ENCODE results near the gene PNPLA2. TPM values are rescaled to one million over a fixed set of nuclear protein-coding genes. Genes with fewer than 3 reads are reported as not detected.

PNPLA2 gene
- total RNA-seq, 4 donors from 2014 or later = 39.7 to 79.4 (median 58.9) TPM

DNA sequence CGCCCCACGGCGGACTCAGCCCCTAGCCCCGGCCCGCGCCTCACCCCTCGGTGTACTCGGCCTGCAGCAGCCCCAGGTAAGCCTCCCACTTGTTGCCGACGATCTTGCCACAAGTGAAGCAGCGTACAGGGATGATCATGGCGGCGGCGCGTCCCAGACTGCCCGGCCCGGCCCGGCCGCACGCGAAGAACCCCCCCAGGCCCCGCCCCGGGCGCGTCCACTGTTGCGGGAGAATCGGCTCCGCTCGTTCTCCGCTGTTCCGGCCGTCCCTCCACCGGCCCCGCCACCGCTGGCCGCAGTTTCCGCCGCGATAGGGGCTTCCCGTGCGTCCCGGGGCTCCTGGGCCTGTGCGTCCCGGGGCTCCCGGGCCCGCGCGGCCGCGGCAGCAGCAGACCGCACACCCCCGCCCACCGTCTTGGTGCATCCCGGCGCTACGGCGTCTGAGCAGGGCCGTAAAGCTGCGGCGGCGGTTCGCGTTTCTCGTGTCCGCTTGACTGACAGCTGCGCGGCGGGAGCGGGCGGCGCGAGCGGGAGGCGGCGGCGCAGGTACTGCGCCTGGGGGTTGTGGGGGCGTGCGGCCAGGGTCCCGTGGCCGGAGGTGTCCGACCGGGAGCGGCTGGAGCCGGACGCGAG, 23.8 kb downstream of the PNPLA2 start, which contains the start of the genes POLR2L and TSPAN4:
Gene POLR2L, minus strand, starts transcription at position 160 of the 633 bp plus-strand sequence. Its CDS starts 21 bp downstream, at position 139.
Gene TSPAN4, plus strand, starts transcription at position 483 of the 633 bp plus-strand sequence. CDS start 7,453 bp downstream, outside the sequence.
- peak; percentile 46 for ATAC-seq
- no CpG with 5 or more reads among the region's 87 CpGs for WGBS, 2 donors (ENCODE audit: low coverage in 1 of 2)
- H3K27me3 ChIP-seq = no peaks in the 10 kb centered on the region
- H3K36me3 ChIP-seq = peaks cover 0 to 39% of the 10 kb centered on the region in 2 donors
- TF ChIP-seq, protein P1, sequence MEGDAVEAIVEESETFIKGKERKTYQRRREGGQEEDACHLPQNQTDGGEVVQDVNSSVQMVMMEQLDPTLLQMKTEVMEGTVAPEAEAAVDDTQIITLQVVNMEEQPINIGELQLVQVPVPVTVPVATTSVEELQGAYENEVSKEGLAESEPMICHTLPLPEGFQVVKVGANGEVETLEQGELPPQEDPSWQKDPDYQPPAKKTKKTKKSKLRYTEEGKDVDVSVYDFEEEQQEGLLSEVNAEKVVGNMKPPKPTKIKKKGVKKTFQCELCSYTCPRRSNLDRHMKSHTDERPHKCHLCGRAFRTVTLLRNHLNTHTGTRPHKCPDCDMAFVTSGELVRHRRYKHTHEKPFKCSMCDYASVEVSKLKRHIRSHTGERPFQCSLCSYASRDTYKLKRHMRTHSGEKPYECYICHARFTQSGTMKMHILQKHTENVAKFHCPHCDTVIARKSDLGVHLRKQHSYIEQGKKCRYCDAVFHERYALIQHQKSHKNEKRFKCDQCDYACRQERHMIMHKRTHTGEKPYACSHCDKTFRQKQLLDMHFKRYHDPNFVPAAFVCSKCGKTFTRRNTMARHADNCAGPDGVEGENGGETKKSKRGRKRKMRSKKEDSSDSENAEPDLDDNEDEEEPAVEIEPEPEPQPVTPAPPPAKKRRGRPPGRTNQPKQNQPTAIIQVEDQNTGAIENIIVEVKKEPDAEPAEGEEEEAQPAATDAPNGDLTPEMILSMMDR (IDR thresholded peaks at IDR 0.05) = peak in 3 of 4 experiments; percentile 12 to 28 (median 26)
- TF ChIP-seq POLR2AphosphoS5 (IDR thresholded peaks at IDR 0.05) (peak; percentile 83), EP300 (IDR thresholded peaks at IDR 0.05) (no peak), POLR2A (IDR thresholded peaks at IDR 0.05) (peak; percentile 84 to 87)
- H3K4me1 ChIP-seq = peaks cover 6 to 88% (median 25%) of the 10 kb centered on the region in 3 donors
- H3K27ac ChIP-seq = peak within 1 kb of the TSS; percentile 79 to 98 (median 93)
- H3K4me3 ChIP-seq = peak within 1 kb of the TSS; percentile 91 to 100
- no peaks in the 10 kb centered on the region for H3K9me3 ChIP-seq

DNA sequence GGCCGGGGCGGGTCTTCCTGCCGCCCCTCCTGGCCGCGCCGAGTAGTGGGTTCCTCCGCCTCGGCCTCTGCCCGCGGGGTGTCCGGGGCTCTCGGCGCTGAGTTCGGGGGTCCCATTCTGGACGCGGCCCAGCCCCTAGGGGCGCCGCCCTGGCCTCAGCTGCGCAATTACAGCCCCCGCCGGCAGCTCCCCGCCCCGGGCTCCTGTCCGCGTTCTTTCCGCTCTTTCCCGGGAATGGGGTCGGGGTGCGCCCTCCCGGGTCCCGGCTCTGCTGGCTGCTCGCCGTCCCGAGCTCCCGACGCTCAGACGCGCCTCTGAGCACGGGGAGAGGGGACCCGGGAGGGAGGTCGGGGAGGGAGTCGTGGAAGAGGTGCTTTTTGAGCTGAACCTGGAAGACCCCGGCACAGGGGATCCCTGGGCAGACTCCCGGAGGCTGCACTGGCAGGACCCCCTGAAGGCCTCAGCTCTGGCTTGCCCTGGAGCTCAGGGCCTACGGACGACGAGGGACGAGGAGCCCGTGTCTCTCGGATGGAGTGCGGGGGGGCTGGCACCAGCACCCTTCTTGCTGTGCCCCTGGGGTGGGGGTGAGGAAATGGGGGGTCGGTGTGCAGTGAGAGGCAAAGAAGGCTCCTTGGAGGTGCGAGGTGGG, 24.5 kb downstream of the PNPLA2 start:
- peak overlapping the region; percentile 91 to 100 for H3K4me3 ChIP-seq
- peak overlapping the region; percentile 79 to 98 (median 93) for H3K27ac ChIP-seq
- peaks cover 6% of the 10 kb centered on the region for H3K27me3 ChIP-seq
- no peak for ATAC-seq
- peaks cover 0 to 38% of the 10 kb centered on the region in 2 donors for H3K36me3 ChIP-seq
- TF ChIP-seq, protein P1 (IDR thresholded peaks at IDR 0.05) = peak in 2 of 4 experiments; percentile 1 to 15
- TF ChIP-seq POLR2A (IDR thresholded peaks at IDR 0.05) = no peak
- TF ChIP-seq POLR2AphosphoS5 (IDR thresholded peaks at IDR 0.05) = no peak
- 0% methylated on average over 2 of the region's 53 CpGs; no CpG with 5 or more reads in 1 of the 2 donors for WGBS, 2 donors (ENCODE audit: low coverage in 1 of 2)
- no peaks in the 10 kb centered on the region for H3K9me3 ChIP-seq
- H3K4me1 ChIP-seq = peaks cover 6 to 88% (median 31%) of the 10 kb centered on the region in 3 donors

DNA sequence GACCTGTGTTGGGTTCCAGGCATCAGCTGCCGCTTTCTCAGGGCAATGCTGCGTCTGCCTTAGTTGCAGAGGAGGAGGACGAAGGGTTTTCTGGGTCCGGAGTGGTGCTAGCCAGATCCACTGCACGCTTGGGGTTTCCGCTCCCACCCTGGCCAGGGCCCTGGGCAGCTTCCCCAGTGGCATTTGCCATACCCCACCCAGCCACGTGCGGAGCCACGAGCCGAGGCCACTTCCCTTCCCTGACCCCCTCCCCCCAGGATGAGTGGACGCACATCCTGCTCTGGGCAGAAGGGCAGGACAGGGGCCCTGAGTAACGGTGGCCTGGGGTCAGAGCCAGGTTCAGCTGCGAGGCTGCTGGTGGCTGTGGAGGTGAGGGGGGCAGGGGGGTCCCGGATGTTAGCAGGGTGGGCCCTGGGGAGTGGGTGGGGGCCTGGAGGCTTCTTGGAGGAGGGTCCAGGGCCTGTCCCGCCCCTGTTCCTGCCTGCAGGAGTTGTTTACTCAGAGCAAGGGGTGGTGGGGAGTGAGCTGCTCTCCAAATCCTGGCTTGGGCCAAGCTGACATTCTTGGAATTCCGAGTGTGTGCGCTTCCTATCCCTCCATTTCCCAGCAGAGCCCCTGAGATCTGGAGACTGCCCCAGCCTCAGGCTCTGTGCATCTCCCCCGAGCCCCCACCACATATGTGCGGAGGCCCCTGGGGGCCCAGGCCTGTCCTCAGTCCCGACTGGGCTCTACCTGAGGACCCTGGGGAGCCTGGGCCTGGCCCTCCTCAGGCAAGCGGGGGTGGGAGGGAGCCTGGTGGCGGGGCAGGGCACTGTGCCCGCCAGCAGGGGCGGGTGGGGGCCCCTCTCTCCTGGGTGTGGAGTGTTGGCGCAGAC, 25.3 kb downstream of the PNPLA2 start:
- ATAC-seq = peak; percentile 77
- Histone ChIP-seq H3K27me3 (peaks cover 14% of the 10 kb centered on the region), H3K36me3 (peaks cover 0 to 29% of the 10 kb centered on the region in 2 donors), H3K9me3 (no peaks in the 10 kb centered on the region), H3K4me3 (peak overlapping the region; percentile 91 to 100), H3K4me1 (peaks cover 6 to 88% (median 39%) of the 10 kb centered on the region in 3 donors), H3K27ac (peak overlapping the region; percentile 79 to 98 (median 93))
- peak; percentile 94 for TF ChIP-seq POLR2AphosphoS5 (IDR thresholded peaks at IDR 0.05)
- no peak for TF ChIP-seq EP300 (IDR thresholded peaks at IDR 0.05)
- peak; percentile 53 to 61 for TF ChIP-seq POLR2A (IDR thresholded peaks at IDR 0.05)
- TF ChIP-seq, protein P1 (IDR thresholded peaks at IDR 0.05) = peak in 2 of 4 experiments; percentile 26 to 31
- WGBS, 2 donors (ENCODE audit: low coverage in 1 of 2) = 0% methylated on average over 1 to 3 of the region's 25 CpGs

DNA sequence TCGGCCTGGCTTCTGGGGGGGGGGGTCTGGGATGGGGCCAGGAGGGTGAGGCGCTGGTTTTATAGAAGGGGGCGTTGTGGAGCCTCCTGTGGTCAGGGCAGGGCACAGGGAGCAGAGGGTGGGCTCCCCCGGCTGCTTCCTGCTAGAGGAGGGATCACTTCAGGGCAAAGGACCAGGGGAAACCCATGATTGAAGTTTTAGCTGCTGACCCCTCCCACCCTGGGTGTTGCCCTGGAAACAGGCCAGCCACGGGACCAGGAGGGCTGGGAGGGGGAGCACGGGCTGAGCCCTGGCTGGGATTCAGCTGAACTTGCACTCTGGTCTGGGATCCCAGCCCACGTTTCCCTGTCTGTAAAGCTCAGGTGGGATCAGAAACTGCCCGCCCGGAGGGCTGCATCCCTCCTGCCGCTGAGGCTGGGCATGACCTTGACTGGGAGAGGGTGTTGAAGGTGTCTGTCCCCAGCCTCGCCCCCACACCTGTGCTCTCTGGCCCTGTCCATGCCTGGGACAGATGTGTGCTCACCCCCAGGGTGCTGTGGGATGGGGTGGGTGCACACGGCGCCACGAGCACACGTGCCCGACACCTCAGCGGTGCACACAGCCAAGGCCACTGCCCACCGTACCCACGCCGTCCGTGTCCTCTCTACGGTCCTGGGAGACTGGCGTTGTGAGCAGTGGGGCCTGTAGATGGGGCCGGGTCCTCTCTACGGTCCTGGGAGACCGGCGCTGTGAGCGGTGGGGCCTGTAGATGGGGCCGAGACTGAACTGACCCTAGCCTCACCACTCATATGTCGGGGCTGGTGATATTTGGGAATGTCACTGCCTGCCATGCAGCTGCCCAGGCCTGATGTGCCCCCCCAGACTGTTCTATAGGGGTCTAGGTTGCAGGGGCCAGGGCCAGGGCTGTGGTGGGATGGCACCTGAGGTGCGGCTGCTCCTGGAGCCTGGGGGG, 26.3 kb downstream of the PNPLA2 start:
- H3K4me1 ChIP-seq = peaks cover 6 to 87% (median 43%) of the 10 kb centered on the region in 3 donors

More for the DNA sequence above, 26.3 kb downstream of the PNPLA2 start:
- 7% methylated on average over 3 of the region's 31 CpGs; no CpG with 5 or more reads in 1 of the 2 donors for WGBS, 2 donors (ENCODE audit: low coverage in 1 of 2)
- peak; percentile 71 for ATAC-seq
- H3K27ac ChIP-seq = peak overlapping the region; percentile 79 to 98 (median 93)
- no peaks in the 10 kb centered on the region for H3K9me3 ChIP-seq
- TF ChIP-seq POLR2A (IDR thresholded peaks at IDR 0.05) (no peak), POLR2AphosphoS5 (IDR thresholded peaks at IDR 0.05) (peak; percentile 91)
- peaks cover 16% of the 10 kb centered on the region for H3K27me3 ChIP-seq
- H3K36me3 ChIP-seq = peaks cover 0 to 20% of the 10 kb centered on the region in 2 donors
- H3K4me3 ChIP-seq = peak overlapping the region; percentile 91 to 100

Measured in gastroesophageal sphincter (tissue), 4 donors.